AG09309 (cell line): ENCODE results near the gene SLIT3.
"Not testable (repeated sequence)": the region's sequence is repeated elsewhere in the genome, so short reads cannot be mapped to it uniquely, and the experiment has no call there.

Source experiments
- DNase-seq: peaks from one replicate; pipeline ENCODE4 v3.0.0-alpha.2; 2010; ENCODE audit warnings: low read depth
- H3K4me3 ChIP-seq: 2 replicates; pipeline ENCODE4 v1.5.1; 2011; ENCODE audit warnings: mild to moderate bottlenecking, low read depth, low read length, moderate library complexity; ENCODE audit not compliant: control insufficient read depth
- TF ChIP-seq, protein P1 (sequence below): IDR thresholded peaks from 2 replicates; pipeline ENCODE4 v1.5.1; 2011; ENCODE audit warnings: mild to moderate bottlenecking, low read depth, low read length, inconsistent platforms; ENCODE audit not compliant: insufficient read depth, control insufficient read depth; ENCODE audit errors: missing control alignments

Gene SLIT3

DNA sequence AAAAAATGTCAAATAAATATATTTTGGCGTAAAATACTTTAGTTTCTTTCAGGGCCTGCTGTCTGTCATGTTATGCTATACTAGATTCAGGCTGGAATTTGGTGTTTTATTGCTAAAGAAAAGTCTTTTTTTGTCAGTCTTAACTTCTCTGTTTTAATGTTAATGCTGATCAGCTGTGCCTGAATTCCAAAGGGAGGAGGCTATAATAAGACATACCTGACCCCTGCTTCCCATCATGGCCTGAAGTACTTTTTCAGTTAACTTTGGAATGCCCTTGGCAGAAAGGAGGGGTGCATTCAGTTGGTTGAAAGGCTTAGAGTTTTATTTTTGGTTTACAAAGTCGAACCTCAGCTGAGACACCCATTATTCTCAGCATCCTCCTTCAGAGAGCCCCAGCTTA lies 663.7 kb downstream of the SLIT3 start:
- H3K4me3 ChIP-seq, result no peak overlapping the region
- no peak for DNase-seq
- TF ChIP-seq, protein P1, sequence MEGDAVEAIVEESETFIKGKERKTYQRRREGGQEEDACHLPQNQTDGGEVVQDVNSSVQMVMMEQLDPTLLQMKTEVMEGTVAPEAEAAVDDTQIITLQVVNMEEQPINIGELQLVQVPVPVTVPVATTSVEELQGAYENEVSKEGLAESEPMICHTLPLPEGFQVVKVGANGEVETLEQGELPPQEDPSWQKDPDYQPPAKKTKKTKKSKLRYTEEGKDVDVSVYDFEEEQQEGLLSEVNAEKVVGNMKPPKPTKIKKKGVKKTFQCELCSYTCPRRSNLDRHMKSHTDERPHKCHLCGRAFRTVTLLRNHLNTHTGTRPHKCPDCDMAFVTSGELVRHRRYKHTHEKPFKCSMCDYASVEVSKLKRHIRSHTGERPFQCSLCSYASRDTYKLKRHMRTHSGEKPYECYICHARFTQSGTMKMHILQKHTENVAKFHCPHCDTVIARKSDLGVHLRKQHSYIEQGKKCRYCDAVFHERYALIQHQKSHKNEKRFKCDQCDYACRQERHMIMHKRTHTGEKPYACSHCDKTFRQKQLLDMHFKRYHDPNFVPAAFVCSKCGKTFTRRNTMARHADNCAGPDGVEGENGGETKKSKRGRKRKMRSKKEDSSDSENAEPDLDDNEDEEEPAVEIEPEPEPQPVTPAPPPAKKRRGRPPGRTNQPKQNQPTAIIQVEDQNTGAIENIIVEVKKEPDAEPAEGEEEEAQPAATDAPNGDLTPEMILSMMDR, result no peak

DNA sequence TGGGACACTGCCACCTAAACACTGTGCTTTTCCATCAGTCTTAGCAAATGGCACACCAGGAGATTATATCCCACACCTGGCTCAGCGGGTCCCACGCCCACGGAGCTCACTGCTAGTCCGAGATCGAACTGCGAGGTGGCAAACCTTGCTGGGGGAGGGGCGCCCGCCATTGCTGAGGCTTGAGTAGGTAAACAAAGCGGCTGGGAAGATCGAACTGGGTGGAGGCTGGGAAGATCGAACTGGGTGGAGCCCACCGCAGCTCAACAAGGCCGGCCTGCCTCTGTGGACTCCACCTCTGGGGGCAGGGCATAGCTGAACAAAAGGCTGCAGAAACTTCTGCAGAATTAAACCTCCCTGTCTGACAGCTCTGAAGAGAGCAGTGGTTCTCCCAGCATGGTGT lies 670.0 kb downstream of the SLIT3 start:
- not testable (repeated sequence) for DNase-seq, H3K4me3 ChIP-seq

DNA sequence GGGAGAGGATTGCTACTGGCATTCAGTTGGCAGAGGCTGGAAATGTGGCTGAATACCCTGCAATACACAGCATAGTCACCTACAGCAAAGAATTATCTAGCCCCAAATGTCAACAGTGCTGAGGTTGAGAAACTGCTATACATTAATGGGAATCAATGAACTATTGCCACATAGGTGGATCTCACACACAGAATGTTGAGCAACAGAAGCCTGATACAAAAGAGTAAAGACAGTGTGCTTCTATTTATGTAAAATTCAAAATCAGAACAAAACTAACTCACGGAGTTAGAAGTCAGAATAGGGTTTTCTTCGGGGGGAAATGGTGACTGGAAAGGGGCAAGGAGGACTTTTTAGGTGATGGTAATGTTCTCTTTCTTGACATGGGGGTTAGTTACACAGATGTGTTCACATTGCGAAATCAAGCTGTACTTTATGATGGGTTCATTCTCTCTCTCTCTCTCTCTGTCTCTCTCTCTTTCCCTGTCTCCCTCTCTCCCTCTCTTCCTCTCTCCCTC lies 676.0 kb downstream of the SLIT3 start:
- no peak overlapping the region for H3K4me3 ChIP-seq
- DNase-seq, result no peak
- TF ChIP-seq, protein P1, result no peak

DNA sequence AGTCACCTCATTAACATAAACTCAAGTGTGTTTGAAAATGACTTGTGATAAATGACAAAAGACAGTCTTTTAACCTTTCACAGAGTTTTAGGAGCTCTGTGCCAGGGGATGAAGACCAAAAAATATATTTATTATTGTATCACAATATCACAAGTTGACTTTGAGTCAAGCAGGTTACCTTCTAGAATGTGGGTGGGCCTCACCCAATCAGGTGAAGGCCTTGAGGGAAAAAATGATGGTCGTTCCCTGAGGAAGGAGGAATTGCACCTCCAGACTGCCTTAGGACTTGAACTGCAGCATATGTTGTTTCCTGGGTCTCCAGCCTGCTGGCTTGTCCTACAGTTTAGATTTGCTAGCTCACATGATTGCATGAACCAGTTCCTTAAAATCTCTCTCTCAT lies 680.1 kb downstream of the SLIT3 start:
- DNase-seq, result no peak
- no peak overlapping the region for H3K4me3 ChIP-seq
- TF ChIP-seq, protein P1, result no peak

DNA sequence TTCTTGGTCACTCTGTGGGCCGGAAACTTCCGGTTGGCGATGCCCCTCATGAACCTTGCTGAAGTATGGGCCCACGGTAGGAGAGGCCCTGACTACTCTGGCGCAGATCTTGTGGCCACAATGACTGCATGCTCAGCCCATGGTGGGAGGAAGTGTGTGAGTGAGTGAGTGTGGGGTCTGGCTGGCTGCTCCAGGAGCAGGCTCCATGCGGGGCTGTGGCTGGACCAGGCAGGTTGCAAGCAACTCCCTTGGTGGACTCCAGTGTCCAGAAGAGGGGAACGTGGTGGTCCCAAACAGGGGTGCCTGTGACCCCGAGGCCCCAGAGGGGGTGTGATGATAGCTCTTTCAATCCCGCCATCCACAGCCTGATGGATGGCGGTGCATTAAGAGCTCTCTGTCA lies 686.3 kb downstream of the SLIT3 start:
- DNase-seq, result no peak
- TF ChIP-seq, protein P1, result no peak
- no peak overlapping the region for H3K4me3 ChIP-seq

DNA sequence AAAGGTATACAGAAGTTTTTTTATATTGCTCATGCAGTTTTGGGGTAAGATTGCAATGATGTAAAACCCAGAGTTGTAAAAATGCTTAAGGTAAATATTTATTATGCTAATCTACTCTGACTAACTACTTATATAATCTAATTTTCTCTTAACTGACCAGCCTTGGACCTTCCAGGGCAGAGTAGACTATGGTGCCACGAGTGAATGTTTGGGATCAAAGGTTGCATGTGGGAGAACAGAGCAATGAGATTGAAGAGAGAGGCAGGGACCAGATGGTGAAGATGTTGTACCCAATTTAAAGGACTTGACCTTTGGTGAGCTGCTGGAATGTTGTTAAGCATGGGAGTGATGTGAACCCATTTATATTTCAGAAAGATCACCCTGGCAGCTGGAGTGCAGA lies 686.9 kb downstream of the SLIT3 start:
- no peak for DNase-seq
- TF ChIP-seq, protein P1, result no peak
- H3K4me3 ChIP-seq, result no peak overlapping the region

DNA sequence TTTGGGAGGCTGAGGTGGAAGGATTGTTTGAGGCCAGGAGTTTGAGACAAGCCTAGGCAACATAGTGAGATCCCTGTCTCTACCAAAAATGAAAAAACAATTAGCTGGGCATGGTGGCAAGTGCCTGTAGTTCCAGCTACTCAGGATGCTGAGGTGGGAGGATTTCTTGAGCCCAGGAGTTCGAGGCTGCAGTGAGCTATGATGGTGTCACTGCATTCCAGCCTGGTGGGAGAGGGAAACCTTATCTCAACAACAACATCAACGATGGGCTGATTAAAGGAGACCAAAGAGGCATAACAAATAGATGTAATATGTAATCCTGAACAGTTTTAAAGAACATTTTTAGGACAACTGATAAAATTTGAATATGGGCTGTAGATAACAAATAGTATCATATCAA lies 687.5 kb downstream of the SLIT3 start:
- no peak overlapping the region for H3K4me3 ChIP-seq
- no peak for DNase-seq
- TF ChIP-seq, protein P1, result no peak
